Measurements from ENCODE around the gene SLC6A17. TPM values are rescaled to one million over a fixed set of nuclear protein-coding genes. Genes with fewer than 3 reads are reported as not detected.

Gene SLC6A17
- total and polyA plus RNA-seq, 2 donors (not counting 3 experiments of a cell fraction or from before 2014, with no cell fraction given) = 0.03 TPM; not detected in 1

- no peak for TF ChIP-seq POLR2A (IDR thresholded peaks at IDR 0.05; ENCODE audit: low read depth, low read length)
- intact Hi-C loops (cut with micrococcal nuclease) (no loop called here), dilution Hi-C loops (cut with MboI; ENCODE audit: extremely low pct_ligation_motif_present, low sequenced_read_pairs) (no loop called here)
- Histone ChIP-seq H3K9ac (replicated peaks; ENCODE audit: extremely low read depth, insufficient read depth, low read length) (no peak overlapping the region), H3K4me2 (ENCODE audit: insufficient read depth, low read length) (no peak overlapping the region), H3K36me3 (ENCODE audit: control insufficient read depth in 2 of 2, extremely low read depth in 1 of 2, insufficient read depth in 2 of 2, low read length in 2 of 2) (no peaks in the 10 kb centered on the region), H3K9me1 (replicated peaks; ENCODE audit: control insufficient read depth, extremely low read depth, insufficient read depth, low read length) (no peaks in the 10 kb centered on the region), H4K20me1 (replicated peaks; ENCODE audit: control insufficient read depth, extremely low read depth, insufficient read depth, low read length) (no peaks in the 10 kb centered on the region), H3K9me3 (replicated peaks; ENCODE audit: control insufficient read depth, insufficient read depth, low read length) (no peaks in the 10 kb centered on the region), H3K79me2 (ENCODE audit: control insufficient read depth, insufficient read depth, low read length) (no peaks in the 10 kb centered on the region), H3K4me1 (ENCODE audit: control insufficient read depth, extremely low read depth, insufficient read depth, low read length) (no peaks in the 10 kb centered on the region), H3K4me3 (replicated peaks in 1 of 3; ENCODE audit: insufficient read depth in 1 of 3, low read depth in 1 of 3, low read length in 3 of 3) (no peak overlapping the region), H3K27ac (ENCODE audit: insufficient read depth, low read depth, low read length) (no peak overlapping the region), H2AFZ (ENCODE audit: low read depth, low read length) (no peak overlapping the region), H3K27me3 (ENCODE audit: control insufficient read depth in 2 of 2, insufficient read depth in 2 of 2, low read length in 2 of 2) (peaks cover 6 to 24% of the 10 kb centered on the region in 2 experiments)
- CTCF ChIA-PET = interaction anchor here (1.3 to 1.5 kb wide), 2 partner anchors 9 to 272 kb away, joined by 4 to 5 read pairs; no protein-coding TSS in a partner anchor
- no peak for DNase-seq (ENCODE audit: low read depth, low spot score)
- FAIRE-seq = no peak
- POLR2A ChIA-PET = no interaction called here
- no TSS peak for BruUV-seq (replicated peaks)
Measured at GRCh38 chr1:110188035-110188618, 37.8 kb downstream of the SLC6A17 start.

DNA sequence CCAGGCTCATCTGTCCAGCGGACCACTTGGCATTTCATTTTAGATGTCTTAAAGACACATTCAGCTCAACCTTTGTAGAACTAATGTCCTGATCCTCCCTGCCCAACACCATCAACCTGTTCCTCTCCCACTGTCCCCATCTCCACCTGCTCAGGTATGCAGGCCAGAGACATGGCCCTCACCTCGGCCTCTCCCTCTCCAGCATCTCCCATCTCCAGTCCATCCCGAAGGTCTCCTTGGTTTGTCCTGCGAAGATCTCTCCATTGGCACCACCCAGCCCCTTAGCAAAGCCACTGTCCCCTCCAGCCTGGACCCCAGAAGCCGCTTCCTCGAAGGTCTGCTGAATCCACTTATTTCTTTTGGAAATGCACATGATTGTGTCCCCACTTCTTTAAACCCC is 38.9 kb downstream of the SLC6A17 start:
- no peak overlapping the region for H3K9ac ChIP-seq (replicated peaks; ENCODE audit: extremely low read depth, insufficient read depth, low read length)
- no peak overlapping the region for H3K4me3 ChIP-seq (replicated peaks in 1 of 3; ENCODE audit: insufficient read depth in 1 of 3, low read depth in 1 of 3, low read length in 3 of 3)
- H3K27me3 ChIP-seq (ENCODE audit: control insufficient read depth in 2 of 2, insufficient read depth in 2 of 2, low read length in 2 of 2) = peaks cover 6 to 21% of the 10 kb centered on the region in 2 experiments
- dilution Hi-C loops (cut with MboI; ENCODE audit: extremely low pct_ligation_motif_present, low sequenced_read_pairs) = no loop called here
- H3K9me3 ChIP-seq (replicated peaks; ENCODE audit: control insufficient read depth, insufficient read depth, low read length) = no peaks in the 10 kb centered on the region
- H4K20me1 ChIP-seq (replicated peaks; ENCODE audit: control insufficient read depth, extremely low read depth, insufficient read depth, low read length) = no peaks in the 10 kb centered on the region
- DNase-seq (ENCODE audit: low read depth, low spot score) (no peak), FAIRE-seq (no peak)
- no peak overlapping the region for H3K27ac ChIP-seq (ENCODE audit: insufficient read depth, low read depth, low read length)
- CTCF ChIA-PET = no interaction called here
- no peaks in the 10 kb centered on the region for H3K79me2 ChIP-seq (ENCODE audit: control insufficient read depth, insufficient read depth, low read length)
- H3K9me1 ChIP-seq (replicated peaks; ENCODE audit: control insufficient read depth, extremely low read depth, insufficient read depth, low read length) = no peaks in the 10 kb centered on the region
- no peaks in the 10 kb centered on the region for H3K36me3 ChIP-seq (ENCODE audit: control insufficient read depth in 2 of 2, extremely low read depth in 1 of 2, insufficient read depth in 2 of 2, low read length in 2 of 2)
- BruUV-seq (replicated peaks) = no TSS peak
- POLR2A ChIA-PET = no interaction called here
- H3K4me1 ChIP-seq (ENCODE audit: control insufficient read depth, extremely low read depth, insufficient read depth, low read length) = no peaks in the 10 kb centered on the region
- intact Hi-C loops (cut with micrococcal nuclease) = no loop called here
- H2AFZ ChIP-seq (ENCODE audit: low read depth, low read length) = no peak overlapping the region
- H3K4me2 ChIP-seq (ENCODE audit: insufficient read depth, low read length) = no peak overlapping the region
- TF ChIP-seq MAX (IDR thresholded peaks at IDR 0.05; ENCODE audit: insufficient read depth, insufficient read length) (no peak), EZH2 (IDR thresholded peaks at IDR 0.05; ENCODE audit: borderline replicate concordance, low read depth, low read length, severe bottlenecking) (no peak), JUN (IDR thresholded peaks at IDR 0.05; ENCODE audit: borderline replicate concordance, insufficient read depth, insufficient read length, low read depth) (no peak), POLR2A (IDR thresholded peaks at IDR 0.05; ENCODE audit: low read depth, low read length) (no peak), CTCF (IDR thresholded peaks at IDR 0.05; ENCODE audit: extremely low read depth in 1 of 2, insufficient read depth in 1 of 2, low read depth in 1 of 2, low read length in 2 of 2) (no peak), MYC (IDR thresholded peaks at IDR 0.05; ENCODE audit: low read depth, low read length) (no peak), POLR2AphosphoS5 (IDR thresholded peaks at IDR 0.05; ENCODE audit: insufficient read depth, low read depth, low read length) (no peak), GATA2 (IDR thresholded peaks at IDR 0.05; ENCODE audit: insufficient read depth, insufficient read length, low read depth, low read length) (no peak), FOS (IDR thresholded peaks at IDR 0.05; ENCODE audit: borderline replicate concordance, insufficient read depth, low read length) (no peak)
